Left forelimb (tissue), 1 donor: ENCODE measurements around the gene CCNJL.
"Not testable (repeated sequence)": the region's sequence is repeated elsewhere in the genome, so short reads cannot be mapped to it uniquely, and the experiment has no call there.

Experiments used
- DNase-seq: peaks from one replicate; pipeline ENCODE4 v3.0.0-alpha.2; 2018; ENCODE audit warnings: low spot score

Gene CCNJL

GRCh38 chr5:160260881-160261815, 51.2 kb downstream of the CCNJL start:
- no peak for DNase-seq

DNA sequence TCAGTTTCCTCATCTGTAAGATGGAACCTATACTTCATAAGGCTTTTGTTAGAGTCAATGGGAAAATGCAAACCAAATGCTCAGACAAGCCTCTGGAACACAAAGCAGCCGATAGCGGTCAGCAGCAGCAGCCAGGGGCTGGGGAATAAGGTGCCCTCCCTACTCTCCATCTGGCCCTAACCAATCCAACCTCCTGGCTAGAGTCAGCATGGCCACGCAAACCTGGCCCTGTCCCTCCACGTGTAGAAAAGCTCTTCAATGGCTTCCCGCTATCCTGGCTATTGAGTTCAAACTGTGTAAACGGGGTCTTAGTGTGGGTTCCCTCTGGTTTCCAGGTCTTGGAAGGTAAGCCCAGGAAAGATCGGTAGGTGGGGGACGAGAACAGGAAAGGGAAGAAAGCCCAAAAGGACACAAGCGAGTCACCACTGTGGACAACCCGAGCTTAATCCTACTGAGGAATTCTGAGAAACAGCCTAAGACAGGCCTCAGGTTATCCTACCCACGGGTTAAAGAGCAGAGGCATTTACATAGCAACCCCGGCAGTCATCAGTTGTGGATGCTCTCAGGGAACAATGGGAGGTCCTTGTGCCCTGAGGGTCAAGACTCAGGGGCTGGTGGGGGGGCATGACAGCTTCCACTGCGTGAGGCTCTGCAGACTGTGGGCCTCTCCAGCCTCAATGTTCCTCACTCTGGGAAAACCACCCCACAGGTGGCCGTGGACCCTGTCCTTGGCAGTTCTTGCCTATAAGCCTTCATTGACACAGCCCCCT, 52.2 kb downstream of the CCNJL start:
- no peak for DNase-seq

- DNase-seq, result no peak
Measured at GRCh38 chr5:160259341-160259740, 53.0 kb downstream of the CCNJL start.

DNA sequence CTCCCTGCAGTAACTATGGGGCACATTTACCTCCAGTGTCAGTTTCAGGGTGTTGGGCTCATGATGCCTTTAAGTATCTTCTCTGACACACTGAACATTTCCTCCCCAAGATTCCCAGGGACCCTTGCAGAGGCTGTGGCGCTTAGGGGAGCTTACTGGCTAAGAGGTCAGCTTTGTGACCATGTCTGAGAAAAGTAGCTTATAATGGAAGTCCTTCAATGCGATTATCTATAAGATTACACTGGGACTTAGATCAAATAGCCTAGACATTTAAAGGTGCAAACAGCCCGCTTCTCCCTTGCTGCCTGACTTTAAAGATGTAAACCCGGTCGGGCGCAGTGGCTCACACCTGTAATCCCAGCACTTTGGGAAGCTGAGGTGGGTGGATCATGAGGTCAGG, 57.7 kb downstream of the CCNJL start:
- no peak for DNase-seq

DNA sequence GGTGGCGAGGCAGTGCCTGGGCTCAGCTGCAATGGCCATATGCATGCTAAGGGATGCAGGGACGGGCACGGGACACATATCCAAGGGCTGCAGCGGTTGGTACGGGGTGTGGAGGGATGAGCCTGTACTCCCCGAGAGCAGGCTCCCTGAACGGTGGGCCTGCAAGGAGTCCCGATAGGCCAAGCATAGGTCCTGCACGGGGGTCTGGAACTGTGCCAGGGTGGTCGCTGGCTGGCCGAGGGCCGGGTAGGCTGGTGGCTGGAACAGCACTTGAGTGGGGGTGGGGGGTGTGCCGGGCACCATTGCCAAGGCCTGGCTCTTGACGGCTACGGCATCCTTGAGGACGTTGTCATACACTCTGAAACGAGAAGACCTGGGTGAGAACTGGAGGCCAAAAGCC, 58.9 kb downstream of the CCNJL start:
- no peak for DNase-seq

- DNase-seq, result no peak
Measured at GRCh38 chr5:160252916-160253315, 59.4 kb downstream of the CCNJL start.

DNA sequence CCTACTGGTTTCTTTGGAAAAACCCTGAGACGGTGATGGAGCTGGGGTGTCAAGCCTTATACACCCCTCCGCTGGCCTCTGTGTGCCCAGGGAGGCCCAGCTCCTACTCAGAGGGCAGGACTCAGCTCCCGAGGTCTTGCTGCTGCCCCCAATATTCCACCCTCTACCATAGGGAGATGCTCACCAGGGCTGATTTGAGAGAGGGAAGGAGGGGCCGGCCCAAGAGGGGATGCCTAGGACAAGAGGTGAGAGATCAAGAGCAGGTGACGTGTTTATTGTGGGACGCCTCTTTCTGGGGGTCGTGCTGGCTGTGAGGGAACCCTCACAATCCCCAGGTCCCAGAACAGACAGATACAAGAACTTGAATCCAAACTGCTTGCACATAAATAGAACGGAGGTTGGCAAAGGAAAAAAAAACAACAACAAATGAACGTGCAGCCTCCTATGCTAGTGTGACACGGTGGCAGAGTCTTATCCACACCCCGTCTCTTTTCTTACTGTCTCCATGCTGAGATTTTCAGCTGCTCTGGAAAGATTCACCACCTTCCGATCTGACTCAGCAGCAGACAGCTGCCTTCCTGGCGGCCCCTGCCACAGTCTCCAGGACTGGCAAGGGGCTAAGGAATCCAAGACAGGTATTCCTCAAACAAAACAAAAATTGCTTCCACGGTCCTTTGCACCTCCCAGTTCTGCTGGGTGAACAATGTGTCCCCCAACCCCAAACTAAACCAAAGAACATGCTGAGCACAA, 60.8 kb downstream of the CCNJL start:
- no peak for DNase-seq

DNA sequence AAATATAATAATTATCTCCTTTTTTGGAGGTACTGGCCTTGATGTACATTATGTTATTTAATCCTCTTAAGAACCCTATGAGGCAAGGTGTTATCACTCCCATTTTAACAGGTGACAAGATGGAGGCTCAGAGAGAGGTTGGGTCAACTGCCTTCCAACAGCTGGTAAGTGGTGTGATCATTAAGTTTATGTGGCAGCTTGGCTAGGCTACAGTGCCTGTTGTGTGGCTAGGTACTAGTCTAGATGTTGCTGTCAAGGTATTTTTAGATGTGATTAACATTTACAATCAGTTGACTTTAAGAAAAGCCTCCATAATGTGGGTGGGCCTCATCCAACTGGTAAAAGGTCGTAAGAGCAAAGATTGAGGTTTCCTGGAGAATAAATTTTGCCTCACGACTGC, 61.5 kb downstream of the CCNJL start:
- DNase-seq, result no peak

- no peak for DNase-seq
Measured at GRCh38 chr5:160250226-160250625, 62.1 kb downstream of the CCNJL start.

DNA sequence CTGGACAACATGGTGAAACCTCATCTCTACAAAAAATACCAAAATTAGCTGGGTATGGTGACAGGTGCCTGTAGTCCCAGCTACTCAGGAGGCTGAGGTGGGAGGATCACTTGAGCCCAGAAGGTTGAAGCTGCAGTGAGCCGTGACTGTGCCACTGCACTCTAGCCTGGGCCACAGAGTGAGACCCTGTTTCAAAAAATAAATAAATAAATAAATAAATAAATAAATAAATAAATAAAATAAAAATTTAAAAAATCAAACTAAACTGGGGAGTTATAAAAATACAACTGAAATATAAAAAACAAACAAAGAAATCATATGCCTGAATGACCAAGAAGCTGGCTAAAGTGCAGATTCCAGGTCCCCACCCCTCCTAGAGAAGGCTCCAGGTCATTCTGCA, 62.8 kb downstream of the CCNJL start:
- not testable (repeated sequence) for DNase-seq

DNA sequence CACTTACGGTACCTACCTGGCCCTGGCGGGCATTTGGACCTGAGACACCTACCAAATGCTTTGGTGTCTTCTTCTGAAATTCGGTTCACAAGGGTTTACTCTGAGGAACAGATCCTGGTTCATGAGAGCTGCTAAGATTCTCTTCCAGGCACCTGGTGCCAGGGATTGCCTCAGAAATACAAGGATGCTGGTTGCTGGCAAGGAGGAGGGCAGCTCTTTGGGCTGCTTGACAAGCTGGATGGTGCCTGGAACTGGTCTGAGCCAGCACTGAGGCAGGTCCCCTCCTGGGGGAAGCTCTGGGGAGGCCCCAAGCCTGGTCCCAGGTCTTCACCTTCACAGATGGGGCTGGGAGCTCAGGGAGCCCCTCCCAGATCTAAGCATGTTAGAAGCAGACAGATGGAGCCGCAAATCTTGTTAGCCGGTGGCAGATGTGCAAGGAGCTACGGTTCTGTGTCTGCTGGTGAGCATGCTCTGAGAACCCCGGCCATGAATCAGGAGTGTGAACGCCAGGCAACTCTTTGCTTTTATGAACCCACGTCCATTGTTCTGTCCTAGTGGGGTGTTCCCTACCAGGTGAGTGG, 66.8 kb downstream of the CCNJL start:
- DNase-seq, result no peak

DNA sequence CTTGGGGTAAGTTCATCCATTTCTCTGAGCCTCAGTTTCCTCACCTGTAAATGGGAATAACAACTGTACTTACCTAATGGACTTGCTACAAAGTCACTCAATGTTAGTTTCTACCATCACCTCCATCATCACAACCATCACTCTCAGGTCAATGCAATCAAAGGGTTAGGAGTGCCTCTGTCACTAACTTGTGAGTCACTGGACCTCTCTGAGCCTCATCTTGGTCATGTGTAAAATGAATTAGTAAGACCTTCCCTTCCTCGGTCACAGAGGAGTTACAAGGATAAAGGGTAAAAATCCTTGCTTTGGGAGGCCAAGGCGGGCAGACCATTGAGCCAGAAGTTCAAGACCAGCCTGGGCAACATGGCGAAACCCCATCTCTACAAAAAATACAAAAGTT, 70.2 kb downstream of the CCNJL start:
- no peak for DNase-seq

- no peak for DNase-seq
Measured at GRCh38 chr5:160240350-160240749, 72.0 kb downstream of the CCNJL start.

GRCh38 chr5:160237571-160238093, 74.7 kb downstream of the CCNJL start:
- DNase-seq, result no peak

DNA sequence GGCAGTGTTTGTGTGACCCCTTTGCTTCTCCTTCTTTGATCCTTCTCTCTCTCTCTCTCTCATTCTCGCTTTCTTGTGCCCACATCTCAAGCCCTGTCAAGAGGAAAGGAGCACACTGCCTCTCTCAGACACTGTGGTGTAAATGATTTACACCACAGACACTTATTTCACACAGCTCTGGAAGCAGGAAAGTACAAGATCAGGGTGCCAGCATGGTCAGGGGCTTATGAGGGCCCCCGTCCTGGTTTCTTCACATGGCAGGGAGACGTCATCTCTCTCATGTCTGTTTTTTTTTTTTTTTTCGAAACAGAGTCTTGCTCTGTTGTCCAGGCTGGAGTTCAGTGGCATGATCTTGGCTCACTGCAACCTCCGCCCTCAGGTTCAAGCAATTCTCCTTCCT, 76.6 kb downstream of the CCNJL start:
- DNase-seq, result no peak

- DNase-seq, result no peak
Measured at GRCh38 chr5:160233215-160233614, 79.1 kb downstream of the CCNJL start.

DNA sequence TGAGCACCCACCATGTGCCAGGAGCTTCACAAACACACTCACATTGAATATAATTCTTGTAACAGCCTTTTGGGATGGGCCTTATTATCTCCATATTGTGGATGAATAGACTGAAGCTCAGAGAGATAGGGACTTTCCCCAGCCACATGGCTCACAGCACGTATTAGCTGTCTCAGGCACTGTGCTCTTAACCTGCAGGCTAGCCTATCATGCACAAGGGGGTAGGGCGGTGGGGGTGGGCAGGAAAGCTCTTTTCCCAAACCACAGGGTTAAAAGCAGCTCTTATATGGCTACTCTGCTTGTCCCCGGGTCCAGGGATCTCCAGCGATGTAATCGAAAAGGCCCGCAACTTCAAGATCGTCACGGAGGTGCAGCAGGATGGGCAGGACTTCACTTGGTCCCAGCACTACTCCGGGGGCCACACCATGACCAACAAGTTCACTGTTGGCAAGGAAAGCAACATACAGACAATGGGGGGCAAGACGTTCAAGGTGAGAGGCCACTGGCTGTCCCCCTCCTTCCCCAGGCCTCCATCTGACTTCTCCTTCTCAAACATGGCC, 80.5 kb downstream of the CCNJL start:
- no peak for DNase-seq

DNA sequence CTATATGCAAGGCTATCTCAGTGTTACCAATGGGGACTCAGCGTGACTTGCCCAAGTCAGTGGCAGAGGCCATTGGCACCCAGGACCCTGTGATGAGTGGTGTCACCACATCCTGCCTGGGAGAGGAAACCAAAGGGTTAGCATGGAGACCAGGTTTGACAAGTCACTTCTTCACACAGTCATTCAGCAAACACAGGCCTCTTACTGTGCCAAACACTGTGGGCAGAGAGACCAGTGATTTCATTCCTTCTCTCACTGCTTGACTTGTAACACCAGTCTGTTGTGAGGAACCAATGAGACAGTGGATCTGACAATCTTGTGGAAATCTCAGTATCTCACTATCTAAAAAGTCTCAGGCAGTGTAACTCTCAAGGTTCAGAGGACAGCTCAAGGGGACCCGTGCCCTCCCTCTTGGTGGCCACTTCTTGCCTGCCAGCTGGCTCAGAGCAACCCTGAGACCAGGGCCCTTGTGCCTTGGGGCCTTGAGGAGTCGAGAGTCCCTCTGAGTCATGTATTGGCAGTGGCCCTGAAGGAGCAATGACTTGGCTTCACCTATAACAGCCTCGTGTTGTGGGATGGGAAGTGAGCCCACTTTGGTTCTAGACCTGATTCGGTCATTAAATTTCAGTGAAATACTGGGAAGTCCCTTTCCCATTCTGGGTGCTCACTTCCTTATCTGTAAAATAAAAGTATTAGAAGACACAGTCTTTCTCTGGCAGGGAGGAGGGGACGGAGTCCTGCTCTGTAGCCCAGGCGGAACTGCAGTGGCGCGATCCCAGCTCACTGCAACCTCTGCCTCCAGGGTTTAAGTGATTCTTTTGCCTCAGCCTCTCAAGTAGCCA, 81.5 kb downstream of the CCNJL start:
- no peak for DNase-seq

DNA sequence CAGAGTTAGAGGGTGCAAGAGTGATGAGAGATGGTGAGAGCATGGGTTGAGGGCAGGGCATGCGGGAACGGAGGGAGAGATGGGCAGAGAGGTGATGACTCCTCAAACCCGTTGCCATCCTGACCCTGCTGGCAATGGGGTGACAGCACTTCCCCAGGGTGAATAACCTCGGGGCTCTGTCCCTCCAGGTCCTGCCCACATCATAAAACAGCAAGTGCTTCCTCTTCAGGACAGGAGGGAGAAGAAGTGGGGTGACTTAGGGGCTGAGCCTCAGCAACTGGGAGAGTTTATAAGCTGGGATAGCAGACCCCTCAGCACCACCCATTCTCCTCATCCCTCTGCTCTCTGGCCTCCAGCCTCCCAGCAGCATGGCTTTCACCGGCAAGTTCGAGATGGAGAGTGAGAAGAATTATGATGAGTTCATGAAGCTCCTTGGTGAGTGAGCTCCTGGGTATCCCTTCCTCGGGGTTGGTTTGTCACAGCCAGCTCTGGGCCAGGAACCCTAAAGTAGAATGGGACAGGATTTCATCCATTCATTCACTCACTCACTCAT, 83.1 kb downstream of the CCNJL start, which contains the start of gene FABP6:
TSS of gene FABP6 (plus strand) at position 317 of the 553 bp plus-strand sequence. CDS start at position 369, 52 bp downstream.
- DNase-seq, result no peak

GRCh38 chr5:160227012-160227411, 85.4 kb downstream of the CCNJL start:
- no peak for DNase-seq
